Upper lobe of left lung (tissue), 6 donors: ENCODE results near the gene TPSB2. TPM values are rescaled to one million over a fixed set of nuclear protein-coding genes. Genes with fewer than 3 reads are reported as not detected.
"Not testable (repeated sequence)": the region's sequence is repeated elsewhere in the genome, so short reads cannot be mapped to it uniquely, and the experiment has no call there.

Experiments used
- ATAC-seq, 2 donors: fragments of 200-7000 bp; cut with Tn5 transposase; one replicate each; pipeline ENCODE4 v1.9.1; 2022; ENCODE audit warnings: mild to moderate bottlenecking in 2 of 2, moderate library complexity in 2 of 2; ENCODE audit not compliant: low FRiP score in 2 of 2
- DNase-seq, 2 donors: peaks; one replicate each; pipeline ENCODE4 v3.0.0-alpha.2; 2019 to 2020
- H3K27ac ChIP-seq, 4 donors: fragments of 200-600 bp; sonication (generic); one replicate each; pipeline ENCODE4 v1.5.1; 2016 to 2019
- H3K27me3 ChIP-seq, 4 donors: fragments of 200-600 bp; sonication (generic); one replicate each; pipeline ENCODE4 v1.5.1; 2017 to 2019
- H3K36me3 ChIP-seq, 4 donors: fragments of 200-600 bp; sonication (generic); one replicate each; pipeline ENCODE4 v1.5.1; 2016 to 2019
- H3K4me1 ChIP-seq, 4 donors: fragments of 200-600 bp; sonication (generic); one replicate each; pipeline ENCODE4 v1.5.1; 2018 to 2019
- H3K4me3 ChIP-seq, 4 donors: fragments of 200-600 bp; sonication (generic); one replicate each; pipeline ENCODE4 v1.5.1; 2017 to 2019; ENCODE audit warnings: mild to moderate bottlenecking in 2 of 4, moderate library complexity in 1 of 4
- H3K9me3 ChIP-seq, 4 donors: fragments of 200-600 bp; sonication (generic); one replicate each; pipeline ENCODE4 v1.5.1; 2018 to 2019
- EP300 ChIP-seq, 4 donors: sonication (generic); formaldehyde crosslinking; IDR thresholded peaks; one replicate each; pipeline ENCODE4 v1.5.1; 2017; ENCODE audit warnings: antibody characterized with exemption in 4 of 4, control low read depth in 2 of 4
- POLR2A ChIP-seq, 4 donors: fragments of 450-650 bp; IDR thresholded peaks; one replicate each; pipeline ENCODE4 v1.5.1; 2016 to 2017; ENCODE audit warnings: antibody characterized with exemption in 4 of 4, mild to moderate bottlenecking in 2 of 4
- POLR2AphosphoS5 ChIP-seq, 2 donors: sonication (generic); formaldehyde crosslinking; IDR thresholded peaks; one replicate each; pipeline ENCODE4 v1.5.1; 2017; ENCODE audit warnings: antibody characterized with exemption in 2 of 2
- WGBS, 2 donors: methylation state at CpG; one replicate each; pipeline ENCODE4 v1.1.5; 2017 to 2018; 5-methylcytosine and 5-hydroxymethylcytosine counted together
- total RNA-seq, 6 donors: library from RNA; depleted of rRNA in 4 of 6; stranded (reverse); fragments of >200 nt in 4 of 6; gene quantifications; one replicate each; pipeline versions ENCODE4 v1.1.0 to v1.2.1, GENCODE V29; 2016 to 2021
- TF ChIP-seq, protein P1 (sequence below), 6 experiments: fragments of 450-650 bp in 4 of 6; fragments of 200-600 bp in 2 of 6; sonication (generic) in 2 of 6; IDR thresholded peaks; one replicate each; pipeline ENCODE4 v1.5.1; 2016 to 2019; ENCODE audit warnings: antibody characterized with exemption in 6 of 6
- donor health status: DM: no; HTN: no; CAD: no; lungs with moderate emphysema.
- donor health status: DM: no; HTN: yes; CAD: no; lungs with severe emphysema.

Gene TPSB2
- total RNA-seq, 6 donors from 2014 or later: 10.5 to 329 (median 70.7) TPM

DNA sequence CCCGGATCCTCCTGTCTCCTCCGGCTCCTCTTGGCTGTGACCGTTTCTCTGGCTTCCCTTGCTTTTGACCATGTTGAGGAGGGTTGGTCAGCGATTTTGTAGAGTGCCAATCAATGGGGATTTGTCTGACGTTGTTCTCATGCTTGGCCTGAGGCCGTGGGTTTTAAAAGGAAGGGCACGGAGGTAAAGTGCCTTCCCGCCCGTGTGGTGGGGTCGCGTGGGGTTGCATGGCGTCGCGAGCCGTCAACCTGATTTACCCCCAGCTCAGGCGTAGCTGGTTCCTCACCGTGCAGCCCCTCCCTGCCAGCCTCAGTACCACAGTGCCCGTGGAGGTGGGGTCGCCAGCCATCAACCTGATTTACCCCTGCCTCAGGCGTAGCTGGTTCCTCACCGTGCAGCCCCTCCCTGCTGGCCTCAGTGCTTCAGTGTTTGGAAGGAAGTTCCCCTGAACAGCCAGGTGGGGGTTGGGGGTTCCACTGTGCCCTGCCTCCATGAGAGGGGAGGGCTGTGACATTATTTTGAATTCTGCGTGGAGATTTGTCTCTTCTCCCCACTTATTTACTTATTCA, 15.6 kb upstream of the TPSB2 start:
- Histone ChIP-seq H3K27me3 (no peaks in the 10 kb centered on the region), H3K4me1 (no peaks in the 10 kb centered on the region), H3K9me3 (no peaks in the 10 kb centered on the region), H3K36me3 (no peaks in the 10 kb centered on the region), H3K4me3 (no peak overlapping the region), H3K27ac (no peak overlapping the region)
- ATAC-seq (no peak), DNase-seq (no peak)
- WGBS, 2 donors: 42 to 47% methylated on average over 21 to 22 of the region's 22 CpGs
- TF ChIP-seq, protein P1, sequence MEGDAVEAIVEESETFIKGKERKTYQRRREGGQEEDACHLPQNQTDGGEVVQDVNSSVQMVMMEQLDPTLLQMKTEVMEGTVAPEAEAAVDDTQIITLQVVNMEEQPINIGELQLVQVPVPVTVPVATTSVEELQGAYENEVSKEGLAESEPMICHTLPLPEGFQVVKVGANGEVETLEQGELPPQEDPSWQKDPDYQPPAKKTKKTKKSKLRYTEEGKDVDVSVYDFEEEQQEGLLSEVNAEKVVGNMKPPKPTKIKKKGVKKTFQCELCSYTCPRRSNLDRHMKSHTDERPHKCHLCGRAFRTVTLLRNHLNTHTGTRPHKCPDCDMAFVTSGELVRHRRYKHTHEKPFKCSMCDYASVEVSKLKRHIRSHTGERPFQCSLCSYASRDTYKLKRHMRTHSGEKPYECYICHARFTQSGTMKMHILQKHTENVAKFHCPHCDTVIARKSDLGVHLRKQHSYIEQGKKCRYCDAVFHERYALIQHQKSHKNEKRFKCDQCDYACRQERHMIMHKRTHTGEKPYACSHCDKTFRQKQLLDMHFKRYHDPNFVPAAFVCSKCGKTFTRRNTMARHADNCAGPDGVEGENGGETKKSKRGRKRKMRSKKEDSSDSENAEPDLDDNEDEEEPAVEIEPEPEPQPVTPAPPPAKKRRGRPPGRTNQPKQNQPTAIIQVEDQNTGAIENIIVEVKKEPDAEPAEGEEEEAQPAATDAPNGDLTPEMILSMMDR (IDR thresholded peaks at IDR 0.05): no peak
- TF ChIP-seq POLR2A (IDR thresholded peaks at IDR 0.05) (no peak), EP300 (IDR thresholded peaks at IDR 0.05) (no peak), POLR2AphosphoS5 (IDR thresholded peaks at IDR 0.05) (no peak)

DNA sequence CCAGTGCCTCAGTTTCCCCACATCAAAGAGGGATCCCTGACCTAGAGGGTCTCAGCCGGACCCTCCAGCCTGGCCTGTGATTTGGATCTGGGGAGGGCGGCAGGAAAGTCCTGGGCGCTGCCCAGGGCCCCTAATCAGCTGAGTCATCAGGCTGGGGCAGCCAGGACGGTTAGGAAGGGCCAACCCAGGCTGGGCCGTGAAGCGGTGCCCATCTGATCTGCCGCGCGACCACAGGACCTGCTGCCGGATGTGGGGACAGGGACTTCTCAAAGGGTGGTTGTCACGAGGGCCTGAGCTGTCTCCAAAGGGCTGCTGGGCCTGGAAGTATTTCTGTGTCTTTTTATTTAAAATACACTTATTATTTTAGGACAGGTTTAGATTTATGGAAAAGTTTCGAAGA, 14.9 kb upstream of the TPSB2 start:
- no peak for ATAC-seq
- Histone ChIP-seq H3K4me1 (no peaks in the 10 kb centered on the region), H3K27me3 (no peaks in the 10 kb centered on the region), H3K4me3 (no peak overlapping the region), H3K36me3 (no peaks in the 10 kb centered on the region), H3K27ac (no peak overlapping the region), H3K9me3 (no peaks in the 10 kb centered on the region)
- DNase-seq: peak; percentile 33 to 67
- TF ChIP-seq EP300 (IDR thresholded peaks at IDR 0.05) (no peak), POLR2A (IDR thresholded peaks at IDR 0.05) (no peak), POLR2AphosphoS5 (IDR thresholded peaks at IDR 0.05) (no peak)
- TF ChIP-seq, protein P1 (IDR thresholded peaks at IDR 0.05): no peak
- 71 to 86% methylated on average over 2 to 7 of the region's 12 CpGs for WGBS, 2 donors

DNA sequence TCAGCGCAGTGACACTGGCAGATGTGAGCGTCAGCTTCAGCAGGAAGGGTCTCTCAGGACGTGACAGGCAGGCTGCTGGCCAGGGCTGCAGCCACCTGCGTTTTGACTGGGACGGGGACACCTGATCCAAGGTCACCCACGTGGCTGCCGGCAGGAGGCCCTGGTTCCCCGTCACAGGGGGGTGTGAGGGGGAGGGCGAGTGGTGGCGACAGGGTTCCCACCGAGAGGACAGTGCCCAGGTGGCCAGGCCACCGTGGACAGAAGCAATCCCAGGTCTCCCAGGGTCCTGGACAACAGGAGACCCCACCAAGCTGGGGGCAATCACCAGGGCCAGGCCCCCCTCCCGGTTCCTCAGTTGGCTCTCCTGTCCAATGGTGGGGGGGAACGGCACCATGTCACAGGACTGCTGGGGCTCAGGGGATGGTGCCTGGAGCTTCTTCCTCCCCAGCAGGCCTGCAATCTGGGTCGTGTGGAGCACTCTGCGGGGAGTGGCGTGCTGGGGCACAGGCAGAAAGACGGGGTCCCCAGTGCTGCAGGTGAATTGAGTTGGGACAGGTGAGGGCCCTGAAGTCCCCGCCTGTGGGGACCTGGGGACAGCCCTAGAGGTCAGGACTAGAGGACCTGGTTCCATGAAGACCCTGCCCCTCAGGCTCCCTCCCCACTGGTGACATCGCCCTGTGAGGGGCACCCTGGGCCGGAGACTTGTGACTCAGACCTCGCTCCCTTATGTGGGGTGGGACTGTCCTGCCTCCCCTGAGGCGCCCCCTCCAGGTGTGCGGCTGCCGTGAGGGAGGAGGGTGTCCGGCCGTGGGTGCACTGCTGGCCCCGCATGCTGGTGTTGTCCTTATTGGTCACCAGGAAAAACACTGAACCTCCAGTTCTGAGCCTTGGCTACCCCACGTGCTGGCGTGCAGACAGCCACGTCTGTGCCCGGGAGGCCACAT, 14.2 kb upstream of the TPSB2 start:
- H3K9me3 ChIP-seq, H3K4me1 ChIP-seq, H3K27ac ChIP-seq, H3K27me3 ChIP-seq, H3K4me3 ChIP-seq, H3K36me3 ChIP-seq: not testable (repeated sequence)
- peak in 1 of 2 donors; percentile 17 for ATAC-seq
- 63 to 64% methylated on average over 12 to 22 of the region's 32 CpGs for WGBS, 2 donors
- peak in 1 of 2 donors; percentile 45 for DNase-seq

DNA sequence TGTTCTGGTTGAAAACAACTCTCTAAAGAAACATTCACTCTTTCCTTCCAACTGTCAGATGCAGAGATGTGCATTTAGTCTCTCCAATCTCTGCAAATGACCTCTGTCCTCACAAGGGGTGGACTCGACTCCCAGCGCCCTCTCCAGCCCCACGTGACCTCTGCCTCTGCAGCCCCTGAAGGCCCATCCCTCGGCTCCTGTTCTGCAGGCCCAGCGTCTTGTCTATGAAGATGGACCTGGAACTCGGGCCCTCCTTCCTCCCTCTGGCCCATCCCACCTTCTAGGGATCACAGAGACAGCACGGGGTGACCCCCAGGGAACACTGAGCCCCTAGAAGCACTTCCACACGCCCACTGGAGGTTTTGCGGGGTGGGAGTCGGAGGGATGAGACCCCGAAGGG, 13.4 kb upstream of the TPSB2 start:
- not testable (repeated sequence) for ATAC-seq, H3K4me1 ChIP-seq, DNase-seq, H3K4me3 ChIP-seq, H3K9me3 ChIP-seq, H3K27me3 ChIP-seq, H3K36me3 ChIP-seq, H3K27ac ChIP-seq
- 50 to 65% methylated on average over 6 to 7 of the region's 11 CpGs for WGBS, 2 donors

DNA sequence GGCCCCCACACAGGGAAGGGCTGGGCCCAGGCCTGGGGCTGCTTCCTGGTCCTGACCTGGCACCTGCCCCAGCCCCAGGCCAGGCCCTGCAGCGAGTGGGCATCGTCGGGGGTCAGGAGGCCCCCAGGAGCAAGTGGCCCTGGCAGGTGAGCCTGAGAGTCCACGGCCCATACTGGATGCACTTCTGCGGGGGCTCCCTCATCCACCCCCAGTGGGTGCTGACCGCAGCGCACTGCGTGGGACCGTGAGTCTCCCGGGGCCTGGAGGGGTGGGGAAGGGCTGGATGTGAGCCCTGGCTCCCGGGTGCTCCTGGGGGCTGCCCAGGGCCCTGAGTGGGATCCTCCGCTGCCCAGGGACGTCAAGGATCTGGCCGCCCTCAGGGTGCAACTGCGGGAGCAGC, 11.1 kb upstream of the TPSB2 start:
- WGBS, 2 donors: no CpG with 5 or more reads among the region's 15 CpGs
- not testable (repeated sequence) for H3K36me3 ChIP-seq, H3K4me3 ChIP-seq, H3K9me3 ChIP-seq, H3K27ac ChIP-seq, H3K27me3 ChIP-seq, H3K4me1 ChIP-seq
- DNase-seq: peak in 1 of 2 donors; percentile 68
- ATAC-seq: peak in 1 of 2 donors; percentile 2

DNA sequence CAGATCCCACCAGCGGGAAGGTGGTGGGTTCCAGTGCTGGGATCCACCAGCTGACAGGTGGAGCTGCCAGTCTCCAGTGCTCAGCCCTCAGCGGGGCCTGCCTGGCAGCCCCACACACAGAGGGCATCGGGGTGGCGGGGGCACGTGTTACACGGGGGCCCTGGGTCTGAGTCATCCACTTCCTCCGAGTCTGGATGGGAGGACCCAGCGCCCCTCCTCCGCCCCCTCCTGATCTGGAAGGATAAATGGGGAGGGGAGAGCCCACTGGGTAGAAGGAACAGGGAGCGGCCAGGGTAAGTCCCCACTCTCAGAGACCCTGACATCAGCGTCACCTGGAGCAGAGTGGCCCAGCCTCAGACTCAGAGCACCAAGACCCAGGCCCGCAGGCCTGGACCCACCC, 10.5 kb upstream of the TPSB2 start, which contains the start of gene TPSAB1:
TSS of gene TPSAB1 (plus strand) at position 270 of the 400 bp plus-strand sequence. CDS start 234 bp downstream, outside the sequence.
- ATAC-seq: peak; percentile 3 to 52
- not testable (repeated sequence) for H3K27ac ChIP-seq, H3K4me1 ChIP-seq, DNase-seq, H3K4me3 ChIP-seq, H3K36me3 ChIP-seq, H3K9me3 ChIP-seq, H3K27me3 ChIP-seq
- 53% methylated on average over 5 of the region's 12 CpGs; no CpG with 5 or more reads in 1 of the 2 donors for whole genome bisulfite sequencing, 2 donors

DNA sequence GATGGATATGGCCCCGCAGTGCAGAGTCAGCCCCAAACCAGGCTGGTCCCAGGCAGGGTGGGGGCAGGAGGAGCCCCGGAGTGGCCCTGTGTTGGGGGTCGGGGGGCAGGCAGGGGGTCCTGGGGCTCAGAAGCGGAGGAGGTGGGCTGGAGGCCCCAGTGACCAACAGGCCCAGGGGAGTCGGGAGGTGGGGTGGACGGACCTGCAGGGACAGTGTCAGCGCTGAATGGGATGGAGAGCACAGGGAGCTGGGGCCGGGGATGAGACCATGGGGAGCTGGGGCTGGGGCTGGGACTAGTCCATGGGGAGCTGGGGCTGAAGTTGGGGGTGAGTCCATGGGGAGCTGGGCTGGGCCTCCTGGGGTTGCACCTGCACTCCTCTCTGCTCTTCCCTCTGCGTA, 9.6 kb upstream of the TPSB2 start:
- H3K27me3 ChIP-seq, H3K4me3 ChIP-seq, H3K36me3 ChIP-seq, H3K9me3 ChIP-seq, ATAC-seq, H3K27ac ChIP-seq, H3K4me1 ChIP-seq: not testable (repeated sequence)
- WGBS, 2 donors: 86 to 100% methylated on average over 1 to 7 of the region's 9 CpGs
- peak in 1 of 2 donors; percentile 55 for DNase-seq

DNA sequence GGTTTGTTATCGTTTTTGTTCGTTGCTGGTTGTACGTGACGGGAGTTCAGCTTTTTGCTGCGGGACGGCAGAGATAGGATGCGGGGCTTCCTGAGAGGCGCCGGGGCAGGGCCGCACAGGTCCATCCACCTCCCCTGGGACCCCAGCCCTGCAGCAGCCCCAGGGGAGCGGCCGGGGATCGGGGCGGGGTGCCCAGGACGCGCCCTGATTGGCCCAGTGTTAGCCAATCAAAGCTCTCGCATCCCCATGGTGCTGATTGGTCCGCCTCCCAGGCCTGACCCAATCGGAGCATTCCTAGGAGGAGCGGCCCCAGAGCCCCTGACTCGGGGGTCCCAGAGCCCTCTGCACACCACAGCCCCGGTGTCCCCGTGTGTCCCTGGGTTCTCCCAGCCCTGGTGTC, 8.9 kb upstream of the TPSB2 start:
- DNase-seq: peak in 1 of 2 donors; percentile 65
- 51 to 70% methylated on average over 14 to 16 of the region's 23 CpGs for WGBS, 2 donors
- peak in 1 of 2 donors; percentile 1 for ATAC-seq

More for the DNA sequence above, 8.9 kb upstream of the TPSB2 start:
- not testable (repeated sequence) for H3K4me1 ChIP-seq, H3K36me3 ChIP-seq, H3K27ac ChIP-seq, H3K4me3 ChIP-seq, H3K27me3 ChIP-seq, H3K9me3 ChIP-seq
